ENCODE results near the gene VEZT. TPM values are rescaled to one million over a fixed set of nuclear protein-coding genes. Genes with fewer than 3 reads are reported as not detected.

The VEZT gene
- total RNA-seq, 4 donors from 2014 or later, result 64.0 to 117 (median 70.9) TPM

- Histone ChIP-seq H3K4me1 (peaks cover 3% of the 10 kb centered on the region), H3K9me3 (no peaks in the 10 kb centered on the region), H3K4me3 (no peak overlapping the region), H3K27me3 (no peaks in the 10 kb centered on the region), H3K27ac (no peak overlapping the region), H3K36me3 (peaks cover 35% of the 10 kb centered on the region)
- WGBS, result 71% methylated on average over 3 of the region's 3 CpGs
- TF ChIP-seq POLR2AphosphoS5 (IDR thresholded peaks at IDR 0.05) (no peak), CTCF (IDR thresholded peaks at IDR 0.05) (no peak)
- peak in 1 of 2 donors; percentile 63 for DNase-seq (ENCODE audit: low spot score in 2 of 2)
Measured at GRCh38 chr12:95262808-95263207, 45.2 kb downstream of the VEZT start.

DNA sequence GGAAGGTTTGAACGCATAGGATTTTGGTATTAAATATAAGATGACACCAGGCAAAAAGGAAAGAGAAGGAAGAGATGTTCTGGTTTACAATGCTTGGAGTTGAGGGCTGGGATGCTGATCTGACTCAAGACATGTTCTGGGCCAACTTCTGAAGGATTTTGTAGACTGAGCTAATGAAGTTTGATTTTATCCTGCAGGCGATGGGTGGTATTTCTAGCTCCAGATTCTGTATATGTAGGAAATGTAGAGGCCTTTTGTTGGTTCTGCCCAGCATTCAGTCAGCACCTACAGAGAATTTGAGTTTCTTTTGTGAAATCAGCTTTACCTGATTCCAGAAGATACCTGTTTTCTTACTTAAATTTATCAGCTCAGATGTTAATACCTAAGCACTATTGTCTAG lies 48.2 kb downstream of the VEZT start:
- Histone ChIP-seq H3K27me3 (no peaks in the 10 kb centered on the region), H3K27ac (no peak overlapping the region), H3K9me3 (no peaks in the 10 kb centered on the region), H3K4me3 (no peak overlapping the region), H3K4me1 (no peaks in the 10 kb centered on the region), H3K36me3 (peaks cover 39% of the 10 kb centered on the region)
- WGBS, result 93% methylated on average over 2 of the region's 2 CpGs
- TF ChIP-seq CTCF (IDR thresholded peaks at IDR 0.05), result no peak
- no peak for TF ChIP-seq POLR2AphosphoS5 (IDR thresholded peaks at IDR 0.05)
- no peak for TF ChIP-seq EP300 (IDR thresholded peaks at IDR 0.05)
- no peak for TF ChIP-seq POLR2A (IDR thresholded peaks at IDR 0.05)
- DNase-seq (ENCODE audit: low spot score in 2 of 2), result no peak

GRCh38 chr12:95266254-95266653 lies 48.6 kb downstream of the VEZT start:
- no peaks in the 10 kb centered on the region for H3K4me1 ChIP-seq
- H3K27ac ChIP-seq, result no peak overlapping the region
- H3K9me3 ChIP-seq, result no peaks in the 10 kb centered on the region
- WGBS, result 96% methylated on average over 6 of the region's 6 CpGs
- H3K36me3 ChIP-seq, result peaks cover 40% of the 10 kb centered on the region
- no peak for DNase-seq (ENCODE audit: low spot score in 2 of 2)
- H3K27me3 ChIP-seq, result no peaks in the 10 kb centered on the region
- TF ChIP-seq POLR2A (IDR thresholded peaks at IDR 0.05) (no peak), EP300 (IDR thresholded peaks at IDR 0.05) (no peak), POLR2AphosphoS5 (IDR thresholded peaks at IDR 0.05) (no peak), CTCF (IDR thresholded peaks at IDR 0.05) (no peak)
- no peak overlapping the region for H3K4me3 ChIP-seq

GRCh38 chr12:95269892-95270291 lies 52.3 kb downstream of the VEZT start:
- no peaks in the 10 kb centered on the region for H3K4me1 ChIP-seq
- H3K27ac ChIP-seq, result no peak overlapping the region
- no peaks in the 10 kb centered on the region for H3K27me3 ChIP-seq
- peaks cover 44% of the 10 kb centered on the region for H3K36me3 ChIP-seq
- no peak for TF ChIP-seq POLR2AphosphoS5 (IDR thresholded peaks at IDR 0.05)
- no peak for TF ChIP-seq POLR2A (IDR thresholded peaks at IDR 0.05)
- no peak for TF ChIP-seq CTCF (IDR thresholded peaks at IDR 0.05)
- no peak for TF ChIP-seq EP300 (IDR thresholded peaks at IDR 0.05)
- whole genome bisulfite sequencing, result 80% methylated on average over 3 of the region's 3 CpGs
- H3K9me3 ChIP-seq, result no peaks in the 10 kb centered on the region
- H3K4me3 ChIP-seq, result no peak overlapping the region
- no peak for DNase-seq (ENCODE audit: low spot score in 2 of 2)

- Histone ChIP-seq H3K36me3 (peaks cover 39% of the 10 kb centered on the region), H3K27ac (no peak overlapping the region), H3K27me3 (no peaks in the 10 kb centered on the region), H3K9me3 (no peaks in the 10 kb centered on the region), H3K4me3 (no peak overlapping the region), H3K4me1 (no peaks in the 10 kb centered on the region)
- TF ChIP-seq POLR2A (IDR thresholded peaks at IDR 0.05) (no peak), CTCF (IDR thresholded peaks at IDR 0.05) (no peak), POLR2AphosphoS5 (IDR thresholded peaks at IDR 0.05) (no peak), EP300 (IDR thresholded peaks at IDR 0.05) (no peak)
- WGBS, result 81% methylated on average over 2 of the region's 2 CpGs
- no peak for DNase-seq (ENCODE audit: low spot score in 2 of 2)
Measured at GRCh38 chr12:95271465-95271864, 53.9 kb downstream of the VEZT start.

All from suprapubic skin (tissue), 4 donors.